Spinal cord (tissue), 10 donors: ENCODE data around the gene SP7. TPM values are rescaled to one million over a fixed set of nuclear protein-coding genes. Genes with fewer than 3 reads are reported as not detected.

ENCODE experiments used
- DNase-seq, 6 donors: peaks; one replicate each; pipeline versions ENCODE4 v3.0.0 to v3.0.0-alpha.2; 2013 to 2015; ENCODE audit warnings: low spot score in 6 of 6, low read depth in 4 of 6
- H3K27ac ChIP-seq: one replicate; pipeline ENCODE4 v1.5.1; 2013; ENCODE audit warnings: low read depth, low read length, control low read depth
- H3K27me3 ChIP-seq: one replicate; pipeline ENCODE4 v1.6.1; 2013; ENCODE audit warnings: low read length; ENCODE audit not compliant: control insufficient read depth, insufficient read depth
- H3K36me3 ChIP-seq: one replicate; pipeline ENCODE4 v1.6.1; 2013; ENCODE audit warnings: low read length; ENCODE audit not compliant: control insufficient read depth, insufficient read depth
- H3K4me1 ChIP-seq: one replicate; pipeline ENCODE4 v1.6.1; 2013; ENCODE audit warnings: low read length; ENCODE audit not compliant: control insufficient read depth, insufficient read depth
- H3K4me3 ChIP-seq: one replicate; pipeline ENCODE4 v1.5.1; 2013; ENCODE audit warnings: low read depth, low read length, control low read depth
- H3K9me3 ChIP-seq: one replicate; pipeline ENCODE4 v1.6.1; 2013; ENCODE audit warnings: low read length; ENCODE audit not compliant: control insufficient read depth, insufficient read depth
- WGBS: methylation state at CpG from one replicate; pipeline ENCODE4 v1.1.5; 2013; ENCODE audit warnings: missing lambda C conversion rate; ENCODE audit not compliant: insufficient coverage; 5-methylcytosine and 5-hydroxymethylcytosine counted together
- polyA plus RNA-seq, 2 donors: library from polyadenylated mRNA; unstranded; fragments of 120-200 nt; gene quantifications; one replicate each; pipeline ENCODE4 v1.2.1, GENCODE V29; 2013; ENCODE audit not compliant: insufficient read length in 2 of 2
- total RNA-seq, 2 donors: library from RNA; depleted of rRNA in 1 of 2; stranded (reverse); fragments of 120-200 nt in 1 of 2; fragments of >200 nt in 1 of 2; gene quantifications; one replicate each; pipeline versions ENCODE4 v1.2.3 to v1.2.4, GENCODE V29; 2013 to 2014
- donor health status: healthy.

SP7 gene
- total and polyA plus RNA-seq, 4 donors: 0.22 to 0.30 (median 0.25) TPM

- Histone ChIP-seq H3K4me3 (no peak overlapping the region), H3K4me1 (peaks cover 18% of the 10 kb centered on the region), H3K27me3 (no peaks in the 10 kb centered on the region), H3K36me3 (no peaks in the 10 kb centered on the region), H3K27ac (no peak overlapping the region), H3K9me3 (no peaks in the 10 kb centered on the region)
- DNase-seq: no peak
- WGBS: 75% methylated on average over 1 of the region's 4 CpGs
Measured at GRCh38 chr12:53347905-53348304, 11.8 kb upstream of the SP7 start.

GRCh38 chr12:53346491-53346890 is 10.3 kb upstream of the SP7 start:
- no peaks in the 10 kb centered on the region for H3K36me3 ChIP-seq
- DNase-seq: no peak
- no peaks in the 10 kb centered on the region for H3K27me3 ChIP-seq
- no peak overlapping the region for H3K27ac ChIP-seq
- H3K4me3 ChIP-seq: no peak overlapping the region
- no peaks in the 10 kb centered on the region for H3K9me3 ChIP-seq
- WGBS: 71% methylated on average over 1 of the region's 1 CpG
- peaks cover 18% of the 10 kb centered on the region for H3K4me1 ChIP-seq

GRCh38 chr12:53345486-53346188 is 9.5 kb upstream of the SP7 start:
- no peaks in the 10 kb centered on the region for H3K9me3 ChIP-seq
- no peaks in the 10 kb centered on the region for H3K27me3 ChIP-seq
- no peaks in the 10 kb centered on the region for H3K36me3 ChIP-seq
- peak overlapping the region; percentile 75 for H3K4me3 ChIP-seq
- DNase-seq: peak in 1 of 6 donors; percentile 44
- H3K27ac ChIP-seq: peak overlapping the region; percentile 95
- peaks cover 18% of the 10 kb centered on the region for H3K4me1 ChIP-seq
- 23% methylated on average over 2 of the region's 10 CpGs for WGBS

- peak overlapping the region; percentile 75 for H3K4me3 ChIP-seq
- peak in 4 of 6 donors; percentile 63 to 93 (median 76) for DNase-seq
- H3K36me3 ChIP-seq: no peaks in the 10 kb centered on the region
- no peaks in the 10 kb centered on the region for H3K27me3 ChIP-seq
- no peaks in the 10 kb centered on the region for H3K9me3 ChIP-seq
- under 1% methylated on average over 48 of the region's 50 CpGs for WGBS
- H3K27ac ChIP-seq: peak overlapping the region; percentile 95
- peaks cover 18% of the 10 kb centered on the region for H3K4me1 ChIP-seq
Measured at GRCh38 chr12:53344824-53345485, 8.8 kb upstream of the SP7 start.

GRCh38 chr12:53344487-53344823 is 8.3 kb upstream of the SP7 start:
- H3K9me3 ChIP-seq: no peaks in the 10 kb centered on the region
- 2% methylated on average over 16 of the region's 19 CpGs for WGBS
- H3K27me3 ChIP-seq: no peaks in the 10 kb centered on the region
- peak overlapping the region; percentile 75 for H3K4me3 ChIP-seq
- no peaks in the 10 kb centered on the region for H3K36me3 ChIP-seq
- DNase-seq: peak in 2 of 6 donors; percentile 32 to 38
- peaks cover 18% of the 10 kb centered on the region for H3K4me1 ChIP-seq
- peak overlapping the region; percentile 85 for H3K27ac ChIP-seq

- H3K27me3 ChIP-seq: peaks cover under 1% of the 10 kb centered on the region
- no peaks in the 10 kb centered on the region for H3K36me3 ChIP-seq
- H3K9me3 ChIP-seq: no peaks in the 10 kb centered on the region
- DNase-seq: no peak
- WGBS: 97% methylated on average over 4 of the region's 4 CpGs
- H3K4me3 ChIP-seq: peak overlapping the region; percentile 75
- H3K4me1 ChIP-seq: peaks cover 19% of the 10 kb centered on the region
- H3K27ac ChIP-seq: no peak overlapping the region
Measured at GRCh38 chr12:53343969-53344368, 7.8 kb upstream of the SP7 start.

- H3K4me1 ChIP-seq: peaks cover 21% of the 10 kb centered on the region
- H3K27ac ChIP-seq: no peak overlapping the region
- 54% methylated on average over 3 of the region's 3 CpGs for WGBS
- H3K36me3 ChIP-seq: no peaks in the 10 kb centered on the region
- H3K27me3 ChIP-seq: peaks cover 4% of the 10 kb centered on the region
- no peak overlapping the region for H3K4me3 ChIP-seq
- no peaks in the 10 kb centered on the region for H3K9me3 ChIP-seq
- no peak for DNase-seq
Measured at GRCh38 chr12:53343449-53343848, 7.3 kb upstream of the SP7 start.

GRCh38 chr12:53340398-53340797 is 4.2 kb upstream of the SP7 start:
- no peak overlapping the region for H3K4me3 ChIP-seq
- peaks cover 21% of the 10 kb centered on the region for H3K27me3 ChIP-seq
- H3K27ac ChIP-seq: no peak overlapping the region
- peaks cover 24% of the 10 kb centered on the region for H3K4me1 ChIP-seq
- 86% methylated on average over 8 of the region's 9 CpGs for WGBS
- no peak for DNase-seq
- no peaks in the 10 kb centered on the region for H3K36me3 ChIP-seq
- no peaks in the 10 kb centered on the region for H3K9me3 ChIP-seq

- Histone ChIP-seq H3K27ac (no peak overlapping the region), H3K36me3 (no peaks in the 10 kb centered on the region), H3K9me3 (no peaks in the 10 kb centered on the region), H3K27me3 (peaks cover 26% of the 10 kb centered on the region), H3K4me1 (peaks cover 13% of the 10 kb centered on the region), H3K4me3 (no peak overlapping the region)
- WGBS: no CpG with 5 or more reads among the region's 6 CpGs
- no peak for DNase-seq
Measured at GRCh38 chr12:53338916-53339315, 2.8 kb upstream of the SP7 start.

GRCh38 chr12:53338017-53338416 is 1.9 kb upstream of the SP7 start:
- H3K9me3 ChIP-seq: no peaks in the 10 kb centered on the region
- peaks cover 13% of the 10 kb centered on the region for H3K4me1 ChIP-seq
- no peak overlapping the region for H3K27ac ChIP-seq
- H3K27me3 ChIP-seq: peaks cover 26% of the 10 kb centered on the region
- WGBS: 45% methylated on average over 5 of the region's 11 CpGs
- no peaks in the 10 kb centered on the region for H3K36me3 ChIP-seq
- DNase-seq: no peak
- no peak overlapping the region for H3K4me3 ChIP-seq
